ENCODE measurements around the gene HLA-DMA.

Gene HLA-DMA

DNA sequence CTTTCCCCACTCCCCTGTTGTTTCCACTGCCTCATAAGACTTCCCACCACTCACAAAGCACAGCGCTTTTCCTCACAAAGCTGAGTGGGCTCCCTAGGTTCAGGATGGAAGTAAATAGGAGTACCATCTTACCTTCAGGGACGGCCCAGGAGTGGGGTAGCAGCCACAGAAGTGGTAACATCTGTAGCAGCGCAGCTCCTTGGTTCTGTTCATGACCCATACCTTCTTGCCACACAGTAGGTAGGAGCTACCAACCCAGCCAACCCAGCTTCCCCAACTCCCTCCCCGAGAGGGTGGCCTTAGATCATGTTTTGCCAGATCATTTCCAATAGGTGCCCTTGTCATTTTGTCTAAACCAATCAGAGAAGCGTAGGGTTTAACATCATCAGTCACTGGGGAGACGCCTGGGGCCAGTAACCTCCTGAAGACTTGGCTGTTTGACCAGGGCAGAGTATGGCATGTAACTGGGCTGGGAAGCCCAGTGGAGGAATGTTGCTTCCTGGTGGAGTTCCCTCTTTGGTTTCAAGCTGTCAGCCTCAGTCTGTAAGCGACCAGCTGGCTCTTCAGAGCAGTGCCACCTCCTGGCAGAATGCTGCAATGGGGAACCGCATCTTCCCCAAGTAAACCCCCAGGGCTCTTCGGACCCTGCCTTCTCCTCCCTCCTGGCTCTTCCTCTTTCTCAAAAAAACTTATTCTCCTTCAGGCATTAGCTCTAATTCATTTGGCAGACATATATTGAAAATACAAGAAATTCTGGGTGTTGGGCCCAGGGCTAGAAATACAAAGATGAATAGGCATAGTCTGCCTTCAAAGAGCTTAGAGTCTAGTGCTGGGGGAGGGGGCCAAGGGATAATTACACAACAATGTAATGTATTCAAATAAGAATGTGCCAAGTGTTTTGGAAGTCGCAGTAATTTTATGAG is at the start of gene HLA-DMA:
Gene HLA-DMA, minus strand, starts transcription at position 281 of the 923 bp plus-strand sequence. Its CDS starts 61 bp downstream, at position 220.
- DNase-seq, result peak; percentile 63

DNA sequence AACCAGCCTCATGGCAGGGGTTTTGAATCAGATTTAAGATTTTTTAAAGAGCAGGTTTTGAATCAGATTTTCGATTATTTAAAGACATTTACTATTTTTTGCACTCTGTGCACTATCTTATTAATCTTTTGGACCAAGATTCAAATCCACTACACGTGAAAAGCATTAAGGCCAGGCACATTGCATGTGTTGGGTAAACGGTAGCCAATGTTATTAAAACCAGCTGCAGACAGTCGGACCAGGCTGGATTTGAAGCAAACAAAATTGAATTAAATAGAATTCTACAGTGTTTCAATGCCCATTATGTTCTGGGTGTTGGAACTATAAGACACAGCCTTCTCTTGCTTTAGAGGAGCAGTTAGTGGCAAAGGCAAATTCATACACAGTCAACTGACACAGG is 48.8 kb upstream of the HLA-DMA start:
- DNase-seq, result no peak

GRCh38 chr6:33000055-33000454 is 47.2 kb upstream of the HLA-DMA start:
- no peak for DNase-seq

GRCh38 chr6:32995448-32995847 is 42.6 kb upstream of the HLA-DMA start:
- no peak for DNase-seq

- DNase-seq, result no peak
Measured at GRCh38 chr6:32993363-32993973, 40.6 kb upstream of the HLA-DMA start.

GRCh38 chr6:32991972-32992371 is 39.1 kb upstream of the HLA-DMA start:
- DNase-seq, result no peak

DNA sequence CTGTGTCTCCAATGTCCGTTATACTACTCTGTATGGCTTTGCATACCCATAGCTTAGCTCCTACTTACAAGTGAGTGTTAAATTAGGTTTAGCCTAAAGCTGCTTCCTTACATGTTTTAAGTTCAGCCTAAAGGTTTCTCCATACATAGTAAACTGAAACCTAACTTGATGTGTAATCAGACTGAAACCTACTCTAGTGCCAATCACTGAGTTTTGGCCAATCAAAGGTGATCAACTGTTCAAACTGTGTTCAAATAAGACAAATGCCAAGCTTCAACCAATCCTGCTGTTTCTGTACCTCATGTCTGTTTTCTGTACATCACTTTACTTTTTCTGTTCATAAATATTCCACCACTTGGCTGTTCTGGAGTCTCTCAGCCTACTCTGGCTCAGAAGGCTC is 36.5 kb upstream of the HLA-DMA start:
- DNase-seq, result no peak

- peak; percentile 80 for DNase-seq
Measured at GRCh38 chr6:32984622-32985389, 31.9 kb upstream of the HLA-DMA start.

DNA sequence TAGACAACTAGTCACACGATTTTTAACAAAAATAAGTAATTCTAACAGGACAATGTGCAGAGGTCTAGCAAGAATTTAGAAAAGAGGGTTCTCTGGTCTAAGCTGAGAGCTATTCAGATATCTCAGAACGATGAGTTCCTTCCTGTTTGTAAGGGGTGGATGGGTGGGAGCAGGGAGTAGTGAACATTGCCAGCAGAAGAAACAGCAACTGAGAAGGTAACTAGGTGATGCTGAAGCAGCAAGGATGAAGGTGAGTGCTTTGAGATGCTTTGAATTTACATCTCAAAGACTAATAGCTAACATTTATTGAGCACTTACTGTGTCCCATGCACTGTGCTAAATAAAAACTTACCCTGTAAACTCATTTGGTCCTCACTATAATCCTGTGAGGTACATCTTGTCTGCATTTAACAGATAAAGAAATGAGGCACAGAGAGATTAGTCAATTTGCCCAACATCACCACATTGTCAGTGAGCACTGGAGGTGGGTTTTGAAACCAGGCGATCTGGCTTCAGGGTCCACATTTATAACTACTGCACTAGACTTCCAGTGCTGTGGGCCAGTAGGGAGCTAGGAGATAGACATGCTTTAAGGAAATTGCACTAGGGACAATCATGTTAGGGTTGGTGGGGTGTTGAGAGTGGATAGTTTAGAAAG is 31.2 kb upstream of the HLA-DMA start:
- no peak for DNase-seq

GRCh38 chr6:32983493-32983848 is 30.6 kb upstream of the HLA-DMA start:
- DNase-seq, result no peak

- DNase-seq, result no peak
Measured at GRCh38 chr6:32982702-32983492, 30.0 kb upstream of the HLA-DMA start.

GRCh38 chr6:32982084-32982701 is 29.3 kb upstream of the HLA-DMA start:
- DNase-seq, result no peak

GRCh38 chr6:32980488-32981038 is 27.7 kb upstream of the HLA-DMA start:
- DNase-seq, result no peak

- no peak for DNase-seq
Measured at GRCh38 chr6:32979720-32980487, 27.0 kb upstream of the HLA-DMA start.

GRCh38 chr6:32977953-32978324 is 25.0 kb upstream of the HLA-DMA start:
- DNase-seq, result no peak

DNA sequence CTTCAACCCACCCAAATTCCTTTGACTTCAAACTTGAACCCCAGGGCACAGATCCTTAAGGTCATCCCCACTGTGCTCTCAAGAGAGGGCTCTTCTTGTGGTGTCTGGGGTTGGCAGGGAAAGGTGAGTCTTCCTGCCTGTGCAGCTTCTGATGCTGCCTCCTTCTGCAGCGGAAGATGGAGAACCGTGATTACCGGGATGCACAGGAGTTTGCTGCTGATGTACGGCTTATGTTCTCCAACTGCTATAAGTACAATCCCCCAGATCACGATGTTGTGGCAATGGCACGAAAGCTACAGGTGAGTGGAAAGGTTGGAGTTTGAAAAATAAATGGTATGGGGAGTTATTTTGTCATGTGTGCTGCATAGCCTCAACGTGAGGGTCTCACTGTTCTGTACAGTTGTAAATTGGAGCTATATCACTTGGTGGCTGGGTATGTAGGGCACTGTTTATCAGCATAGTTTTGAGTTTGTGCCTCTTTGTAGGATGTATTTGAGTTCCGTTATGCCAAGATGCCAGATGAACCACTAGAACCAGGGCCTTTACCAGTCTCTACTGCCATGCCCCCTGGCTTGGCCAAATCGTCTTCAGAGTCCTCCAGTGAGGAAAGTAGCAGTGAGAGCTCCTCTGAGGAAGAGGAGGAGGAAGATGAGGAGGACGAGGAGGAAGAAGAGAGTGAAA is 24.5 kb upstream of the HLA-DMA start:
- DNase-seq, result no peak

- DNase-seq, result no peak
Measured at GRCh38 chr6:32976334-32977069, 23.6 kb upstream of the HLA-DMA start.

DNA sequence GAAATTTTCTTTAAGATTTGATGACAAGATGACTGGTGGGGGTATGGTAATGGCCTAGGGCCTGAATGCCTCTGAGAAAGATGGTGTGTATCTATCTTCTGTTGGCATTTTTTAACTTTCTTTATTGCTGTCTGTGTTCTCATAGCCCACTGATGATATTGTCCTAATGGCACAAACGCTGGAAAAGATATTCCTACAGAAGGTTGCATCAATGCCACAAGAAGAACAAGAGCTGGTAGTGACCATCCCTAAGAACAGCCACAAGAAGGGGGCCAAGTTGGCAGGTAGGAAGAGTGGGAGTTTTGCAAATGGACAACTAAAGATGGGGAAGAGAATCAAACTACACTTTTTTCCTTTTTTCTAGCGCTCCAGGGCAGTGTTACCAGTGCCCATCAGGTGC is 23.0 kb upstream of the HLA-DMA start:
- DNase-seq, result no peak

Data from activated effector memory CD4-positive, alpha-beta T cell treated with Interleukin-2 at 50 U/mL for 16 hours (primary cell).